Measurements from ENCODE around the gene AFTPH.

Gene AFTPH

DNA sequence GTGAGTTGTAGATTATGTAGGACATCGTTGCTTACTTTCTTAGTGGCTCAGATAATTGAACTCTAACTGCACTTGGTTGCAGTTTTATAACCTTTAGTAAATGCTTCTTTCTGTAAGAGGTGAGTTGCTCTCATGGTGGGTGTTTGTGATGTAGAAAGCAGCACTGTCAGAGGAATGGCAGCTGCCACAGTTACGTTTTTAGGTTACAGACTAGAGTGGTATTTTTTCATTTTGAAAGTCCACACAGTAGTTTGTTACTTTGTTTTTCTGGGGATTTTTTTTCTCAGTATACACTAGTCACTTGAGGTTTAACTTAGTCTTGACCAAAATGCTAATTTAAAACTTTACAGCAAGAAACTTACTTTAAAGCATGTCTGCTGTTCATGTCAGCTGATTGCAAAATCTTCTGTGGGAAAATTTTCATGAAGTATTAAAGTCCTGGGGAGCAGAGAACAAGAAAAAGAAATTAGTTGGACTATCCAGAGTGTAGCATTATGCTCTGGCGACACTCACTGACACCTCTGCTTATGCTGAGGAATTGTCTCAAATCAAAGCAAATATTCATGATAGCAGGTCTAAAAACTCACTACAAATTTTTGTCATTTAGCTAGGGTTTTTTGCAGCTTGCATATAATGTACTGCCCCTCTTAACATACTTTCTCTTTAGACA is 14.8 kb downstream of the AFTPH start:
- no peak overlapping the region for H3K9ac ChIP-seq
- H3K9me3 ChIP-seq = no peaks in the 10 kb centered on the region
- no peak overlapping the region for H3K4me3 ChIP-seq
- H3K4me1 ChIP-seq = peaks cover 6% of the 10 kb centered on the region; the same call in 1 of the 2 replicates
- no peaks in the 10 kb centered on the region for H3K27me3 ChIP-seq
- H4K20me1 ChIP-seq = peaks cover 100% of the 10 kb centered on the region
- no peak for TF ChIP-seq Cebpa-rat (IDR thresholded peaks at IDR 0.05)
- H3K36me3 ChIP-seq = no peaks in the 10 kb centered on the region
- H3K27ac ChIP-seq = no peak overlapping the region
- no peak overlapping the region for H3K4me2 ChIP-seq

- H3K4me3 ChIP-seq = no peak overlapping the region
- H3K9ac ChIP-seq = no peak overlapping the region
- H3K4me2 ChIP-seq = no peak overlapping the region
- no peaks in the 10 kb centered on the region for H3K27me3 ChIP-seq
- no peaks in the 10 kb centered on the region for H3K4me1 ChIP-seq
- TF ChIP-seq Cebpa-rat (IDR thresholded peaks at IDR 0.05) = no peak
- no peaks in the 10 kb centered on the region for H3K9me3 ChIP-seq
- no peaks in the 10 kb centered on the region for H3K36me3 ChIP-seq
- H4K20me1 ChIP-seq = peaks cover 97% of the 10 kb centered on the region
- H3K27ac ChIP-seq = no peak overlapping the region
Observed at GRCh38 chr2:64540615-64541014, 16.5 kb downstream of the AFTPH start.

- Histone ChIP-seq H3K9me3 (0 out of 2 replicates have a peak, but pooled peaks cover under 1% of the 10 kb centered on the region), H3K27me3 (no peaks in the 10 kb centered on the region), H3K9ac (no peak overlapping the region), H3K36me3 (no peaks in the 10 kb centered on the region), H3K27ac (no peak overlapping the region), H3K4me2 (no peak overlapping the region), H3K4me1 (no peaks in the 10 kb centered on the region), H4K20me1 (peaks cover 91% of the 10 kb centered on the region), H3K4me3 (no peak overlapping the region)
- no peak for TF ChIP-seq Cebpa-rat (IDR thresholded peaks at IDR 0.05)
Observed at GRCh38 chr2:64541547-64541946, 17.4 kb downstream of the AFTPH start.

DNA sequence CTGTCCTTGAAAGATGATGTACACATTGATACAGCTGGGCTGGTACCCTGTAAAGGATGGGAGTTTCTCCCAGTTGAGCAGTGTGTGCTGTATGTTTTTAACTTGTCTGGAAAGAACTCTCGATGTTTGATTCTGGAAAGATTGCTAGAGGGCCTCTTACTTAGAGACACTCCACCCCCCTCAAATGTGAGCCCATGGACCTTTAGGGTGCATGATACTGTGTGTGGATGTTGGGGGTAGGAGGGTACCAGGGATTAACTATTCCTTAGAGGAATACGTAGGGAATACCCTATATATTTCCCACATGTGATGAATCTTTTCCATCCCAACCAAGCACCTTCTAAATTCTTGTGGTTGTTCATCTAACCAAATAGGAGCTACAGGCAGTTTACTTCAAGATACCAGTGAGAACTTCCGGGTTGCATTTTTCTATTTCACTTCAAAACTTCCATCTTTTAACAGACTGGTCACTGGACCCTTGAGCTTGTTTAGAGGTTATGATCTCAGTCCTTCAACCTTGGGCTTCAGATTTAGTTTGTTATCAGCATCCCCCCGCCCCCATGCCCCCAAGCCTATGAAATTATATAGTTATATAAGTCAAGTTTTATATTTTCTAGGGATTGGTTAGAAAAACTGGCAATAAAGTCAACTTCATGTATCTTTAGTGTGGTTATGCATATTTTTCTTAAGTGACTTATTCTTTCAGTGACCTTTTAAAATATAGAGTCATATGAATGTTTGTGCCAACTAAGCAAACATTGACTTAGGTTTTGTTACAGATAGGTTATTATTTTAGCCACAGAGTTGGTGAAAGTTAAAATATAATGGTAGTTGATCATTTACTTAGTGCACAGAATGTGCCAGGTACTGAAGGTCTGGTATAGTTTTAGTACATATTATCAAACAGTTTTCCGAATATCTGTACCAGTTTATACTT is 18.2 kb downstream of the AFTPH start:
- Histone ChIP-seq H3K4me1 (no peaks in the 10 kb centered on the region), H3K9me3 (0 out of 2 replicates have a peak, but pooled peaks cover 4% of the 10 kb centered on the region), H4K20me1 (peaks cover 83% of the 10 kb centered on the region), H3K27me3 (no peaks in the 10 kb centered on the region), H3K27ac (no peak overlapping the region), H3K36me3 (no peaks in the 10 kb centered on the region), H3K4me2 (no peak overlapping the region), H3K9ac (no peak overlapping the region), H3K4me3 (no peak overlapping the region)
- no peak for TF ChIP-seq Cebpa-rat (IDR thresholded peaks at IDR 0.05)

DNA sequence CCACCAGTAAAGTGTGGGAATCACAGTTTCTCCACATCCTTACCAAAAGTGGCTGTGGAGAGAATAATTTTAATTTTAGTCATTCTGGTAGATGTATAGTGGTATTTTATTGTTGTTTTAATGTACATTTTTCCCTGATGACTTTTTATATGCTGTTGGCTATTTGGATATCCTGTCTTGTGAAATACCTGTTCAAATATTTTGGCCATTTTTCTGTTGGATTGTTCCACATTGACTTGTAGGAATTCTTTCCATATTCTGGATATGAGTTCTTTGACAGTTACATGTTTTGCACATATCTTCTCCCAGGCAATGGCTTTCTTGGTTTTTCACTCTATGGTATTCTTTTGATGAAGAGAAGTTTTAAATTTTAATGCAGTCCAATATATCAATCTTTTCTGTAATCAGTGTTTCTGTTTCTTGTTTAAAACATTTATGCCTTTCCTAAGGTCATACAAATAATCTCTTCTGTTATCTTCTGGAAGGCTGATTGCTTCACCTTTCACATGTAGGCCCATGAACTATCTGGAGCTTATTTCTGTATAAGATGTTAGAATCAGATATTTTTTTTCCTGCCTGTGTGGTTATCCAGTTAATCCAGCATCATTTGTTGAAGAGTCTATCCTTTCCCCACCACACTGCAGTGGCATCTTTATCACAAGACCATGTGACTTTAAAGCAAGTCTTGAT is 19.0 kb downstream of the AFTPH start:
- Histone ChIP-seq H3K9ac (no peak overlapping the region), H3K4me3 (no peak overlapping the region), H3K27me3 (no peaks in the 10 kb centered on the region), H3K4me2 (no peak overlapping the region), H4K20me1 (peaks cover 75% of the 10 kb centered on the region), H3K4me1 (no peaks in the 10 kb centered on the region), H3K27ac (no peak overlapping the region), H3K36me3 (peaks cover 3% of the 10 kb centered on the region; the same call in 1 of the 2 replicates), H3K9me3 (0 out of 2 replicates have a peak, but pooled peaks cover 4% of the 10 kb centered on the region)
- TF ChIP-seq Cebpa-rat (IDR thresholded peaks at IDR 0.05) = no peak

DNA sequence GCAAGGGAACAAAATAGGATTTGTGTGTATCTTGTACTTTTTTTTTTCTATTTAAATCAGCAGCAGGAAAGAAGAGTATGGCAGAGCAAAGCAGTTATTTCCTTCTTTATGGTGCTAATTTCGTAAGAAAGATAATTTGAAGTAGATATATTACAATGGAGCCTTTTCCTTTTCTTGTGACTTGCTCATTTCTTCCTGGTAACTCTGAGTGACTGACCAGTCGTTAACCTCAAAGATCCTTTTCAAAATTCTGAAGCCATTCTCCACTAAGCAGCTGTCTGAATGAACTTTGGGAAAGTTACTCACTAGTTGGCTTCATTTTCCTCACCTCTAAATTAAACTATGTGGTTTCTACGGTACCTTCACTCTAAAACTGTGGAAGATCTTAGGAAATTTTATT is 24.6 kb downstream of the AFTPH start:
- no peak overlapping the region for H3K27ac ChIP-seq
- peaks cover 12% of the 10 kb centered on the region for H3K9me3 ChIP-seq
- TF ChIP-seq Cebpa-rat (IDR thresholded peaks at IDR 0.05) = no peak
- H3K36me3 ChIP-seq = peaks cover 33% of the 10 kb centered on the region
- no peaks in the 10 kb centered on the region for H3K27me3 ChIP-seq
- H3K4me3 ChIP-seq = no peak overlapping the region
- no peak overlapping the region for H3K4me2 ChIP-seq
- no peaks in the 10 kb centered on the region for H3K4me1 ChIP-seq
- H4K20me1 ChIP-seq = peaks cover 43% of the 10 kb centered on the region
- no peak overlapping the region for H3K9ac ChIP-seq

- no peaks in the 10 kb centered on the region for H3K27me3 ChIP-seq
- H3K9ac ChIP-seq = no peak overlapping the region
- no peak overlapping the region for H3K27ac ChIP-seq
- peaks cover 12% of the 10 kb centered on the region for H3K9me3 ChIP-seq
- no peak for TF ChIP-seq Cebpa-rat (IDR thresholded peaks at IDR 0.05)
- no peak overlapping the region for H3K4me3 ChIP-seq
- H3K4me1 ChIP-seq = no peaks in the 10 kb centered on the region
- no peak overlapping the region for H3K4me2 ChIP-seq
- H3K36me3 ChIP-seq = peaks cover 33% of the 10 kb centered on the region
- H4K20me1 ChIP-seq = peaks cover 38% of the 10 kb centered on the region
Observed at GRCh38 chr2:64550042-64550441, 25.9 kb downstream of the AFTPH start.

GRCh38 chr2:64551851-64552250 is 27.7 kb downstream of the AFTPH start:
- Histone ChIP-seq H3K4me3 (no peak overlapping the region), H3K27me3 (no peaks in the 10 kb centered on the region), H3K9ac (no peak overlapping the region), H3K36me3 (peaks cover 44% of the 10 kb centered on the region), H3K27ac (no peak overlapping the region), H4K20me1 (peaks cover 36% of the 10 kb centered on the region), H3K9me3 (peaks cover 9% of the 10 kb centered on the region), H3K4me1 (no peaks in the 10 kb centered on the region), H3K4me2 (no peak overlapping the region)
- TF ChIP-seq Cebpa-rat (IDR thresholded peaks at IDR 0.05) = no peak

DNA sequence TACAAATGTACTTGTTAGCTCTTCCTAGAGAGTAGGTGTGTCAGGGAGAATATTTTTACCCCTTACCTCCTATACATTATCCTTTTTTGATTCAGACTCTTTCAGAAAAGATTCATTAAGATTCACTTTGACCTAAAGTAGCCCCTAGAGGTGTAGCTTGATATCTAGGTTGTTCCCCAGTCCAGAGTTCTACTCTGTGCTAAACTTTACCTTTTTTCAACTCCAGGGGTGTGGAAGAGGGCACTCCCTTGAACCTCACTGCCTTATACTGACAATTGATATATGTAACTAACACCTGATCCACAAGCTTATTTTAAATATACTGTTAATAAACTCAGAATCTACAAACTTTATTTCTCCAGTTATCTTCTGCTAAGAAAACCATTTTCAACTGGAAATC is 30.0 kb downstream of the AFTPH start:
- no peak overlapping the region for H3K4me2 ChIP-seq
- TF ChIP-seq Cebpa-rat (IDR thresholded peaks at IDR 0.05) = no peak
- H3K27me3 ChIP-seq = no peaks in the 10 kb centered on the region
- no peak overlapping the region for H3K27ac ChIP-seq
- peaks cover 45% of the 10 kb centered on the region for H3K36me3 ChIP-seq
- peaks cover 32% of the 10 kb centered on the region for H4K20me1 ChIP-seq
- peaks cover 8% of the 10 kb centered on the region for H3K9me3 ChIP-seq
- H3K4me1 ChIP-seq = no peaks in the 10 kb centered on the region
- no peak overlapping the region for H3K9ac ChIP-seq
- no peak overlapping the region for H3K4me3 ChIP-seq

All from BLaER1 (cell line).